MM.1S (cell line): Measurements from ENCODE around the gene PRCD.

ENCODE experiments used
- EZH2 ChIP-seq: fragments of 300-600 bp; sonication (generic); optimal IDR thresholded peaks from 2 replicates; pipeline ENCODE3; 2017; ENCODE audit warnings: low read depth, mild to moderate bottlenecking, antibody characterized with exemption, low read length, mixed read lengths
- EZH2phosphoT487 ChIP-seq: fragments of 300-600 bp; sonication (generic); IDR thresholded peaks from 2 replicates; pipeline ENCODE4 v1.6.1; 2018; ENCODE audit warnings: antibody characterized with exemption, low read length
- TF ChIP-seq, protein P1 (sequence below): fragments of 300-600 bp; sonication (generic); IDR thresholded peaks from 2 replicates; pipeline ENCODE4 v1.5.1; 2016; ENCODE audit warnings: antibody characterized with exemption, low read length, mixed read lengths

DNA sequence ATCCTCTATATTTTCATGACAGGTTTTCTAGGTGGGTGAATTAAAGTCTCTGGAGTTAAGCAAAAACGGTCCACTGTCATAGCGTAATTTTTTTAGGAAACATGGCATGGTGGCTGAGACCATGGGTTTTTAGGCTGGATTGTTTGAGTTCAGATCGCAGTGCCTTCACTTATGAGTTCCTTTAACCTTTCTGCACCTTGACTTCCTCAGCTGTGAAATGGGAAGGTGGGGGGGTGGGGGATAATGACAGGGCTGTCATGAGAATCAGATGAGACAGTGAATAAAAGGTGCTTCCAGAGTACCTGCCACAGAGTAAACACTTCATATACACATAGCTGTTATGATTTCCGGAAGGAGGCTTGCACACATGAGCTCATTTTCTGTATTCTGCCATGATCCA lies 11.8 kb downstream of the PRCD start:
- TF ChIP-seq, protein P1, sequence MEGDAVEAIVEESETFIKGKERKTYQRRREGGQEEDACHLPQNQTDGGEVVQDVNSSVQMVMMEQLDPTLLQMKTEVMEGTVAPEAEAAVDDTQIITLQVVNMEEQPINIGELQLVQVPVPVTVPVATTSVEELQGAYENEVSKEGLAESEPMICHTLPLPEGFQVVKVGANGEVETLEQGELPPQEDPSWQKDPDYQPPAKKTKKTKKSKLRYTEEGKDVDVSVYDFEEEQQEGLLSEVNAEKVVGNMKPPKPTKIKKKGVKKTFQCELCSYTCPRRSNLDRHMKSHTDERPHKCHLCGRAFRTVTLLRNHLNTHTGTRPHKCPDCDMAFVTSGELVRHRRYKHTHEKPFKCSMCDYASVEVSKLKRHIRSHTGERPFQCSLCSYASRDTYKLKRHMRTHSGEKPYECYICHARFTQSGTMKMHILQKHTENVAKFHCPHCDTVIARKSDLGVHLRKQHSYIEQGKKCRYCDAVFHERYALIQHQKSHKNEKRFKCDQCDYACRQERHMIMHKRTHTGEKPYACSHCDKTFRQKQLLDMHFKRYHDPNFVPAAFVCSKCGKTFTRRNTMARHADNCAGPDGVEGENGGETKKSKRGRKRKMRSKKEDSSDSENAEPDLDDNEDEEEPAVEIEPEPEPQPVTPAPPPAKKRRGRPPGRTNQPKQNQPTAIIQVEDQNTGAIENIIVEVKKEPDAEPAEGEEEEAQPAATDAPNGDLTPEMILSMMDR = no peak
- TF ChIP-seq EZH2 = no peak
- TF ChIP-seq EZH2phosphoT487 = no peak
